Stomach (tissue), 9 donors: Measurements from ENCODE around the gene SCCPDH. TPM values are rescaled to one million over a fixed set of nuclear protein-coding genes. Genes with fewer than 3 reads are reported as not detected.
A peak's percentile ranks its signal among the peaks of the same experiment; 100 is the strongest.
"Not testable (repeated sequence)": the region's sequence is repeated elsewhere in the genome, so short reads cannot be mapped to it uniquely, and the experiment has no call there.

Experiments
- DNase-seq, 2 donors: peaks; one replicate each; pipeline versions ENCODE4 v3.0.0 to v3.0.0-alpha.2; 2013 to 2019
- H3K27ac ChIP-seq, 5 donors: fragments of 200-600 bp in 4 of 5; sonication (generic) in 4 of 5; one replicate each; pipeline ENCODE4 v1.5.1; 2013 to 2019; ENCODE audit warnings: mild to moderate bottlenecking in 1 of 5, moderate library complexity in 1 of 5
- H3K27me3 ChIP-seq, 3 donors: fragments of 200-600 bp; sonication (generic); one replicate each; pipeline ENCODE4 v1.5.1; 2017 to 2019; ENCODE audit warnings: mixed run types in 1 of 3
- H3K36me3 ChIP-seq, 4 donors: fragments of 200-600 bp; sonication (generic); 1 replicate in 3 of 4; 2 replicates in 1 of 4; pipeline ENCODE4 v1.5.1; 2016 to 2019
- H3K4me1 ChIP-seq, 4 donors: fragments of 200-600 bp; sonication (generic); one replicate each; pipeline ENCODE4 v1.5.1; 2016 to 2019
- H3K4me3 ChIP-seq, 4 donors: fragments of 200-600 bp; sonication (generic) in 3 of 4; one replicate each; pipeline ENCODE4 v1.5.1; 2016 to 2019; ENCODE audit warnings: mild to moderate bottlenecking in 1 of 4
- H3K9me3 ChIP-seq, 4 donors: fragments of 200-600 bp; sonication (generic); one replicate each; pipeline ENCODE4 v1.5.1; 2016 to 2019
- CTCF ChIP-seq, 7 experiments: fragments of 450-650 bp in 4 of 7; fragments of 200-600 bp in 3 of 7; sonication (generic) in 3 of 7; IDR thresholded peaks; one replicate each; pipeline ENCODE4 v1.5.1; 2016 to 2019; ENCODE audit warnings: antibody characterized with exemption in 7 of 7, control low read depth in 2 of 7, mild to moderate bottlenecking in 1 of 7
- EP300 ChIP-seq: sonication (generic); formaldehyde crosslinking; IDR thresholded peaks from one replicate; pipeline ENCODE4 v1.6.1; 2017; ENCODE audit warnings: antibody characterized with exemption
- POLR2A ChIP-seq, 4 donors: fragments of 450-650 bp; IDR thresholded peaks; one replicate each; pipeline ENCODE4 v1.6.1; 2016; ENCODE audit warnings: antibody characterized with exemption in 4 of 4, control low read depth in 2 of 4, mild to moderate bottlenecking in 1 of 4, moderate library complexity in 1 of 4
- POLR2AphosphoS5 ChIP-seq, 3 donors: sonication (generic); formaldehyde crosslinking; IDR thresholded peaks; one replicate each; pipeline ENCODE4 v1.6.1; 2016; ENCODE audit warnings: antibody characterized with exemption in 3 of 3
- WGBS, 5 donors: extraction: QIAGEN DNeasy Blood & Tissue Kit in 3 of 5; methylation state at CpG; one replicate each; pipeline versions ENCODE4 v1.1.5 to v1.1.7; 2013 to 2018; 5-methylcytosine and 5-hydroxymethylcytosine counted together
- intact Hi-C: fragments of 100-400 bp; cut with DNase I; formaldehyde crosslinking; loops from one replicate; pipeline ENCODE4 v1.15.1; 2023; ENCODE audit warnings: low total_unique reads
- polyA plus RNA-seq, 3 donors: library from polyadenylated mRNA; stranded (reverse); fragments of 200-250 nt; gene quantifications; one replicate each; pipeline ENCODE4 v1.2.3, GENCODE V29; 2013
- total RNA-seq, 5 donors: library from RNA; depleted of rRNA; stranded (reverse); fragments of >200 nt; gene quantifications; one replicate each; pipeline versions ENCODE4 v1.1.0 to v1.2.3, GENCODE V29; 2014 to 2016
- donor health status: healthy with polysubstance abuse.
- donor health status: Bipolar disorder and iron deficiency.
- donor health status: healthy.

The SCCPDH gene
- total and polyA plus RNA-seq, 8 donors: 13.4 to 66.3 (median 20.7) TPM

DNA sequence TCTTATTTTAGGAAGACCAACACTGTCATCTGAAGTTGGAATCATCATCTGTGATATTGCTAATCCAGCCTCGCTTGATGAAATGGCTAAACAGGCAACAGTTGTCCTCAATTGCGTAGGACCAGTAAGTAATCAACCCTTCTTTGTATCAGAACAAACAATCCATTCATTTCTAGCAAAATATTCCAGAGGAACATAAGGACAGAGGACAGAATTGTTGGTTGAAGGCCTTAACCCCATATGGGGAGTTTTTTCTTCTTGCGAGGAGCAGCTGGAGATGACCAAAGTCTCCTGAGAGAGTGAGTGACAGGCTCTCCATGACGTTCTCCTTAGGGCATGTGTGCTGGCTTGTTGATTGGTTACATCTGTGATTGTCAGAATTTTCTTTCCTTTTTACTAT, 2.7 kb downstream of the SCCPDH start:
- DNase-seq: peak in 1 of 2 donors; percentile 34
- H3K4me3 ChIP-seq: no peak overlapping the region
- H3K9me3 ChIP-seq: peaks cover 0 to 6% (median 3%) of the 10 kb centered on the region in 4 donors
- intact Hi-C loops: no loop called here
- H3K4me1 ChIP-seq: peaks cover 11 to 30% (median 25%) of the 10 kb centered on the region in 4 donors
- H3K27me3 ChIP-seq: no peaks in the 10 kb centered on the region
- H3K36me3 ChIP-seq: peaks cover 13 to 54% (median 51%) of the 10 kb centered on the region in 4 donors
- peak overlapping the region in 2 of 5 donors; percentile 84 to 91 for H3K27ac ChIP-seq
- TF ChIP-seq EP300 (no peak), CTCF (IDR thresholded peaks at IDR 0.05) (no peak), POLR2AphosphoS5 (IDR thresholded peaks at IDR 0.05) (no peak), POLR2A (IDR thresholded peaks at IDR 0.05) (no peak)
- WGBS, 5 donors: 82 to 92% (median 89%) methylated on average over 4 of the region's 4 CpGs

- TF ChIP-seq POLR2A (IDR thresholded peaks at IDR 0.05) (no peak), EP300 (no peak), CTCF (IDR thresholded peaks at IDR 0.05) (no peak), POLR2AphosphoS5 (IDR thresholded peaks at IDR 0.05) (no peak)
- Histone ChIP-seq H3K27me3 (no peaks in the 10 kb centered on the region), H3K9me3 (peaks cover 0 to 6% (median 3%) of the 10 kb centered on the region in 4 donors), H3K4me1 (peaks cover 11 to 30% (median 25%) of the 10 kb centered on the region in 4 donors), H3K36me3 (peaks cover 19 to 61% (median 58%) of the 10 kb centered on the region in 4 donors), H3K4me3 (no peak overlapping the region), H3K27ac (peak overlapping the region in 1 of 5 donors; percentile 24)
- intact Hi-C loops: no loop called here
- 94 to 100% (median 98%) methylated on average over 3 of the region's 3 CpGs for WGBS, 5 donors
- no peak for DNase-seq
Observed at GRCh38 chr1:246727594-246727993, 3.4 kb downstream of the SCCPDH start.

DNA sequence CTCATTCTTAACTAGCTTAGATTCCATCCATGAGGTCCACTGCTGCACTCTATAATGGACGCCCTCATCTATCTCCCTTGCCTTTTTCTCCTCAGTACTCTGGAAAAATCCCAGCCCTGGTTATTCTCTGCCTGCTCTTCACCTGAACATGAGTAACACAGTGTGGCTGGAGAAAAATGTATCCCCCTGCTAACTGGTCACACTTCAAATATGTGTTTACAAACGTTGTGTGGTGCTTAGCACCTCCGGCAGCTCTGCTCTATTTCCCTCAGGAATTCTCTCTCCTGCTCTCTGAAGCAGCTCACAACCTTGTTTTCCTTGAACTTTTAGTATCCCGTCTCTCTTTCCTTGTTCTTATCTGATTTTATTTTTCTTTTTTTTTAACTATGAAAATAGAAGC, 4.1 kb downstream of the SCCPDH start:
- Histone ChIP-seq H3K9me3 (peaks cover 0 to 6% (median 3%) of the 10 kb centered on the region in 4 donors), H3K27ac (no peak overlapping the region), H3K4me1 (peaks cover 11 to 29% (median 24%) of the 10 kb centered on the region in 4 donors), H3K27me3 (no peaks in the 10 kb centered on the region), H3K4me3 (no peak overlapping the region), H3K36me3 (peaks cover 24 to 68% (median 65%) of the 10 kb centered on the region in 4 donors)
- 89 to 93% (median 91%) methylated on average over 4 of the region's 4 CpGs for WGBS, 5 donors
- no peak for TF ChIP-seq POLR2A (IDR thresholded peaks at IDR 0.05)
- no peak for TF ChIP-seq CTCF (IDR thresholded peaks at IDR 0.05)
- no peak for TF ChIP-seq POLR2AphosphoS5 (IDR thresholded peaks at IDR 0.05)
- TF ChIP-seq EP300: no peak
- DNase-seq: no peak
- intact Hi-C loops: no loop called here

DNA sequence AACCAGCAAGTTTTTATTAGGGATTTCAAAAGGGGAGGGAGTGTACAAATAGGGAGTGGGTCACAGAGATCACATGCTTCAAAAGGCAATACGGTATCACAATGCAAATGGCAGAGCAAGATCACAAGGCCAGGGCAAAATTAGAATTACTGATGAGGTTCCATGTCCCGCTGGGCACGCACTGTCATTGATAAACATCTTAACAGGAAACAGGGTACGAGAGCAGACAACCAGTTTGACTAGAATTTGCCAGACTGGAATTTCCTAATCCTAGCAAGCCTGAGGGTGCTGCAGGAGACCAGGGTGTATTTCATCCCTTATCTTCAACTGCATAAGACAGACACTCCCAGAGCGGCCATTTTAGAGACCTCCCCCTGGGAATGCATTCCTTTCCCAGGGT, 4.8 kb downstream of the SCCPDH start:
- H3K4me1 ChIP-seq: peaks cover 11 to 23% (median 18%) of the 10 kb centered on the region in 4 donors

GRCh38 chr1:246730839-246731238, 6.6 kb downstream of the SCCPDH start:
- TF ChIP-seq CTCF (IDR thresholded peaks at IDR 0.05) (no peak), POLR2AphosphoS5 (IDR thresholded peaks at IDR 0.05) (no peak), POLR2A (IDR thresholded peaks at IDR 0.05) (no peak), EP300 (no peak)
- no peak overlapping the region for H3K4me3 ChIP-seq
- 88 to 94% (median 92%) methylated on average over 8 of the region's 8 CpGs for WGBS, 5 donors
- peaks cover 1 to 10% (median 5%) of the 10 kb centered on the region in 4 donors for H3K4me1 ChIP-seq
- H3K27ac ChIP-seq: no peak overlapping the region
- no peak for DNase-seq
- H3K36me3 ChIP-seq: peaks cover 27 to 91% (median 87%) of the 10 kb centered on the region in 4 donors
- no peaks in the 10 kb centered on the region for H3K27me3 ChIP-seq
- intact Hi-C loops: no loop called here
- peaks cover 0 to 6% (median 3%) of the 10 kb centered on the region in 4 donors for H3K9me3 ChIP-seq

More for the DNA sequence above, 4.8 kb downstream of the SCCPDH start:
- H3K4me3 ChIP-seq, H3K27ac ChIP-seq, intact Hi-C loops, DNase-seq, H3K27me3 ChIP-seq, H3K9me3 ChIP-seq: not testable (repeated sequence)
- WGBS, 5 donors: 76 to 95% (median 94%) methylated on average over 5 of the region's 5 CpGs
- H3K36me3 ChIP-seq: peaks cover 24 to 75% (median 72%) of the 10 kb centered on the region in 4 donors

- intact Hi-C loops, H3K4me3 ChIP-seq, DNase-seq, H3K27me3 ChIP-seq, H3K9me3 ChIP-seq, H3K4me1 ChIP-seq, H3K27ac ChIP-seq: not testable (repeated sequence)
- H3K36me3 ChIP-seq: peaks cover 35 to 100% (median 96%) of the 10 kb centered on the region in 4 donors
- 94 to 97% (median 96%) methylated on average over 3 of the region's 3 CpGs for WGBS, 5 donors
Observed at GRCh38 chr1:246731873-246732272, 7.7 kb downstream of the SCCPDH start.
